GM19468 (cell line): ENCODE data around the gene NOB1.
"Not testable (repeated sequence)": the region's sequence is repeated elsewhere in the genome, so short reads cannot be mapped to it uniquely, and the experiment has no call there.

Experiments used
- ATAC-seq: cut with Tn5 transposase; IDR thresholded peaks from one replicate; pipeline ENCODE4 v1.9.1; 2021; ENCODE audit warnings: mild to moderate bottlenecking, moderate library complexity, moderate number of reproducible peaks; ENCODE audit not compliant: unreplicated experiment; ENCODE audit errors: extremely low read depth

NOB1 gene

GRCh38 chr16:69762814-69763598 is 8.3 kb upstream of the NOB1 start:
- ATAC-seq = no peak

- ATAC-seq = peak; percentile 31
Measured at GRCh38 chr16:69761983-69762813, 7.5 kb upstream of the NOB1 start, which contains the start of gene WWP2. WWP2 (plus strand) TSS chr16:69762332; CDS start chr16:69787011, 24,679 bp downstream.

- not testable (repeated sequence) for ATAC-seq
Measured at GRCh38 chr16:69757375-69757774, 2.6 kb upstream of the NOB1 start.

- ATAC-seq = no peak
Measured at GRCh38 chr16:69756705-69757104, 2.0 kb upstream of the NOB1 start.

GRCh38 chr16:69754143-69754468 is 620 bp downstream of the NOB1 start:
- ATAC-seq = no peak

GRCh38 chr16:69748694-69749345 is 5.9 kb downstream of the NOB1 start:
- ATAC-seq = no peak

- no peak for ATAC-seq
Measured at GRCh38 chr16:69747115-69747514, 7.6 kb downstream of the NOB1 start.

GRCh38 chr16:69745959-69746358 is 8.8 kb downstream of the NOB1 start:
- no peak for ATAC-seq

GRCh38 chr16:69745232-69745612 is 9.5 kb downstream of the NOB1 start:
- ATAC-seq = no peak

- no peak for ATAC-seq
Measured at GRCh38 chr16:69744363-69745231, 10.1 kb downstream of the NOB1 start.

- ATAC-seq = no peak
Measured at GRCh38 chr16:69741951-69742904, 12.5 kb downstream of the NOB1 start.

- ATAC-seq = no peak
Measured at GRCh38 chr16:69741519-69741918, 13.2 kb downstream of the NOB1 start.

GRCh38 chr16:69732101-69732500 is 22.6 kb downstream of the NOB1 start:
- no peak for ATAC-seq

GRCh38 chr16:69731280-69731679 is 23.4 kb downstream of the NOB1 start:
- ATAC-seq = not testable (repeated sequence)

- not testable (repeated sequence) for ATAC-seq
Measured at GRCh38 chr16:69729030-69729429, 25.7 kb downstream of the NOB1 start.

GRCh38 chr16:69727916-69728270 is 26.8 kb downstream of the NOB1 start:
- no peak for ATAC-seq

- peak; percentile 91 for ATAC-seq
Measured at GRCh38 chr16:69726313-69727060, 28.2 kb downstream of the NOB1 start, which contains the start of gene NQO1. NQO1 (minus strand) TSS chr16:69726560; CDS start chr16:69726439, 121 bp downstream.
